B cell (primary cell): Measurements from ENCODE around the gene GPR119. TPM values are rescaled to one million over a fixed set of nuclear protein-coding genes. Genes with fewer than 3 reads are reported as not detected.

Experiments
- ATAC-seq: fragments of 200-7000 bp; cut with Tn5 transposase; one replicate; pipeline ENCODE4 v1.10.0; 2021; ENCODE audit warnings: low read depth, mild to moderate bottlenecking, moderate number of reproducible peaks, moderate library complexity
- CTCF ChIA-PET: fragments of 350-600 bp; sonication (Branson Sonifier 250); formaldehyde crosslinking; loops from one replicate; lab custom pipeline; 2021; ENCODE audit warnings: antibody characterized with exemption, inconsistent platforms; lab: Charles Lee
- POLR2A ChIA-PET: fragments of 350-600 bp; sonication (Branson Sonifier 250); formaldehyde crosslinking; loops from one replicate; lab custom pipeline; 2021; ENCODE audit warnings: antibody characterized with exemption; lab: Charles Lee
- DNase-seq: peaks from one replicate; pipeline ENCODE4 v3.0.0; 2013
- H2AFZ ChIP-seq: 2 replicates; pipeline ENCODE4 v1.6.1; 2012; ENCODE audit warnings: mild to moderate bottlenecking, low read depth, low read length; ENCODE audit not compliant: insufficient read depth, poor library complexity, severe bottlenecking
- H3K27ac ChIP-seq, 2 donors: 1 replicate in 1 of 2; 2 replicates in 1 of 2; pipeline ENCODE4 v1.5.1; 2012 to 2013; ENCODE audit warnings: low read length in 2 of 2, mild to moderate bottlenecking in 2 of 2, moderate library complexity in 1 of 2
- H3K27me3 ChIP-seq, 4 experiments: fragments of 200-600 bp in 1 of 4; sonication (generic) in 1 of 4; replicated peaks in 1 of 4; 1 replicate in 2 of 4; 2 replicates in 2 of 4; pipeline versions ENCODE4 v1.6.1 to v1.7.0; 2013 to 2016; ENCODE audit warnings: low read length in 3 of 4, mild to moderate bottlenecking in 2 of 4, mixed read lengths in 1 of 4, moderate library complexity in 1 of 4; ENCODE audit not compliant: insufficient read depth in 4 of 4, control insufficient read depth in 3 of 4; ENCODE audit errors: control extremely low read depth in 1 of 4
- H3K36me3 ChIP-seq, 2 experiments: replicated peaks in 1 of 2; 1 replicate in 1 of 2; 2 replicates in 1 of 2; pipeline versions ENCODE4 v1.6.1 to v1.7.1; 2013; ENCODE audit warnings: low read length in 1 of 2; ENCODE audit not compliant: insufficient read depth in 2 of 2, control insufficient read depth in 1 of 2; ENCODE audit errors: control extremely low read depth in 1 of 2, extremely low read depth in 1 of 2
- H3K4me1 ChIP-seq, 2 donors: fragments of 200-600 bp in 1 of 2; sonication (generic) in 1 of 2; 1 replicate in 1 of 2; 2 replicates in 1 of 2; pipeline versions ENCODE4 v1.5.1 to v1.6.1; 2013 to 2017; ENCODE audit warnings: low read length in 2 of 2; ENCODE audit not compliant: control insufficient read depth in 2 of 2, insufficient read depth in 2 of 2
- H3K4me2 ChIP-seq: replicated peaks from 2 replicates; pipeline ENCODE3; 2012; ENCODE audit warnings: mild to moderate bottlenecking, low read depth, low read length; ENCODE audit not compliant: poor library complexity, severe bottlenecking
- H3K4me3 ChIP-seq, 5 experiments: fragments of 200-600 bp in 1 of 5; sonication (generic) in 1 of 5; 1 replicate in 3 of 5; 2 replicates in 2 of 5; pipeline versions ENCODE4 v1.5.1 to v1.7.0; 2011 to 2016; ENCODE audit warnings: low read length in 4 of 5, mild to moderate bottlenecking in 4 of 5, low read depth in 2 of 5, control low read depth in 1 of 5, moderate library complexity in 1 of 5; ENCODE audit not compliant: insufficient read depth in 1 of 5; ENCODE audit errors: control extremely low read depth in 1 of 5, extremely low read depth in 1 of 5
- H3K79me2 ChIP-seq: fragments of 200-600 bp; sonication (generic); one replicate; pipeline ENCODE4 v1.6.0; 2016; ENCODE audit warnings: low read length; ENCODE audit not compliant: control insufficient read depth, insufficient read depth
- H3K9ac ChIP-seq: fragments of 200-600 bp; sonication (generic); 2 replicates; pipeline ENCODE4 v1.6.1; 2017; ENCODE audit warnings: mild to moderate bottlenecking, low read length, moderate library complexity
- H3K9me3 ChIP-seq, 3 donors: one replicate each; pipeline versions ENCODE4 v1.6.1 to v1.7.1; 2013; ENCODE audit warnings: low read length in 2 of 3; ENCODE audit not compliant: control insufficient read depth in 2 of 3, insufficient read depth in 1 of 3; ENCODE audit errors: control extremely low read depth in 1 of 3
- H4K20me1 ChIP-seq: 2 replicates; pipeline ENCODE4 v1.6.0; 2012; ENCODE audit warnings: mild to moderate bottlenecking, low read length; ENCODE audit not compliant: insufficient read depth, control insufficient read depth, poor library complexity, severe bottlenecking
- H3K27ac Mint-ChIP-seq: one replicate; pipeline ENCODE4 v1.8.0; 2021; ENCODE audit warnings: mixed read lengths
- H3K27me3 Mint-ChIP-seq: one replicate; pipeline ENCODE4 v1.8.0; 2021; ENCODE audit warnings: mixed read lengths
- H3K4me1 Mint-ChIP-seq: one replicate; pipeline ENCODE4 v1.8.0; 2021; ENCODE audit warnings: mixed read lengths
- H3K4me3 Mint-ChIP-seq: one replicate; pipeline ENCODE4 v1.8.0; 2021; ENCODE audit warnings: mixed read lengths
- H3K9me3 Mint-ChIP-seq: one replicate; pipeline ENCODE4 v1.8.0; 2022; ENCODE audit warnings: mixed read lengths; ENCODE audit not compliant: insufficient read depth
- CTCF ChIP-seq: fragments of 200-600 bp; IDR thresholded peaks from one replicate; pipeline ENCODE4 v1.8.0; 2022; ENCODE audit warnings: antibody characterized with exemption, mild to moderate bottlenecking
- EZH2 ChIP-seq: IDR thresholded peaks from 2 replicates; pipeline ENCODE4 v1.6.1; 2012; ENCODE audit warnings: borderline replicate concordance, low read depth, mild to moderate bottlenecking, moderate library complexity, low read length; ENCODE audit not compliant: insufficient read depth, poor library complexity, severe bottlenecking
- WGBS: methylation state at CpG from one replicate; pipeline ENCODE4 v1.1.5; 2013; ENCODE audit warnings: missing lambda C conversion rate; ENCODE audit not compliant: insufficient coverage; 5-methylcytosine and 5-hydroxymethylcytosine counted together
- intact Hi-C: fragments of 100-400 bp; cut with micrococcal nuclease; formaldehyde crosslinking; loops from one replicate; pipeline ENCODE4 v1.10.0; 2022
- polyA plus RNA-seq: library from polyadenylated mRNA; depleted of rRNA; stranded (reverse); fragments of >200 nt; gene quantifications from 2 replicates; pipeline ENCODE4 v1.2.3, GENCODE V29; 2012
- total RNA-seq, 2 donors: library from RNA; stranded (reverse); fragments of 120-200 nt in 1 of 2; gene quantifications; 1 replicate in 1 of 2; 2 replicates in 1 of 2; pipeline versions ENCODE4 v1.2.3 to v1.2.4, GENCODE V29; 2013 to 2022

Gene GPR119
- total and polyA plus RNA-seq, 2 donors (not counting 1 experiment from before 2014, with no cell fraction given): not detected

DNA sequence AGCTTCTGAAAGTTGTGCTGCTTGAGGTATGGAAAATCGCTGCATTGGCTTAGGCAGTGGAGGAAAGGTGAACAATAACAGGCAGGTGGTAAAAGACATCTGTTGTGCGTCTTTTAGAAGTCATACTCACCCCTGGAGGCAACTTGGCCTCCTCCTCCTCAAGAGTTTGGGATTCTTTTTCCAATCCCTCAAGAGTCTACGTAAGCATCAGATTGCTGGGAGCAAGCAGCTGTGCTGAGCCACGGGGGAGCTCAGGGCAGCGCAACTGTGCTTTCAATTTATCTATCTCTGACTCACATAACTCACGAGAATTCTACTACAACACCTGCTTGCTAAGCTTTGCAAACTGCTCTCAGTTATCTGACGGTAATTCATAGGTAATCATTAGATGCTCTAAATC lies 9.9 kb upstream of the GPR119 start:
- Histone ChIP-seq H3K27me3 (peaks cover 0 to 9% (median 0%) of the 10 kb centered on the region in 4 experiments), H3K27ac (no peak overlapping the region), H3K4me1 (no peaks in the 10 kb centered on the region), H3K4me2 (no peak overlapping the region), H3K36me3 (no peaks in the 10 kb centered on the region), H3K9me3 (no peaks in the 10 kb centered on the region), H3K4me3 (no peak overlapping the region), H2AFZ (no peak overlapping the region), H3K9ac (no peak overlapping the region), H3K79me2 (no peaks in the 10 kb centered on the region), H4K20me1 (no peaks in the 10 kb centered on the region)
- CTCF ChIA-PET: interaction anchor here (1.4 kb wide), 1 partner anchor 521 kb away, joined by 4 read pairs; no protein-coding TSS in a partner anchor
- DNase-seq: no peak
- H3K27me3 Mint-ChIP-seq: peaks cover 42% of the 10 kb centered on the region
- intact Hi-C loops: no loop called here
- TF ChIP-seq EZH2 (no peak), CTCF (no peak)
- H3K9me3 Mint-ChIP-seq: no peaks in the 10 kb centered on the region
- POLR2A ChIA-PET: no interaction called here
- no peak for ATAC-seq
- no CpG with 5 or more reads among the region's 7 CpGs for WGBS
- no peak overlapping the region for H3K27ac Mint-ChIP-seq
- H3K4me3 Mint-ChIP-seq: no peak overlapping the region
- H3K4me1 Mint-ChIP-seq: no peaks in the 10 kb centered on the region

- CTCF ChIA-PET: no interaction called here
- intact Hi-C loops: no loop called here
- Histone ChIP-seq H3K4me3 (no peak overlapping the region), H3K9ac (no peak overlapping the region), H3K79me2 (no peaks in the 10 kb centered on the region), H3K36me3 (no peaks in the 10 kb centered on the region), H3K4me1 (no peaks in the 10 kb centered on the region), H3K27me3 (peaks cover 0 to 9% (median 0%) of the 10 kb centered on the region in 4 experiments), H2AFZ (no peak overlapping the region), H3K4me2 (no peak overlapping the region), H3K9me3 (no peaks in the 10 kb centered on the region), H4K20me1 (no peaks in the 10 kb centered on the region), H3K27ac (no peak overlapping the region)
- POLR2A ChIA-PET: no interaction called here
- Mint-ChIP-seq H3K27ac (no peak overlapping the region), H3K9me3 (no peaks in the 10 kb centered on the region), H3K4me1 (no peaks in the 10 kb centered on the region), H3K27me3 (peaks cover 37% of the 10 kb centered on the region), H3K4me3 (no peak overlapping the region)
- 29% methylated on average over 3 of the region's 5 CpGs for WGBS
- ATAC-seq (no peak), DNase-seq (no peak)
- TF ChIP-seq EZH2: no peak
- TF ChIP-seq CTCF: no peak
These were observed 8.1 kb upstream of the GPR119 start for GRCh38 chrX:130393451-130394074.
